ENCODE data around the gene SGPP2.
"Not testable (repeated sequence)": the region's sequence is repeated elsewhere in the genome, so short reads cannot be mapped to it uniquely, and the experiment has no call there.

SGPP2 gene, protein sequence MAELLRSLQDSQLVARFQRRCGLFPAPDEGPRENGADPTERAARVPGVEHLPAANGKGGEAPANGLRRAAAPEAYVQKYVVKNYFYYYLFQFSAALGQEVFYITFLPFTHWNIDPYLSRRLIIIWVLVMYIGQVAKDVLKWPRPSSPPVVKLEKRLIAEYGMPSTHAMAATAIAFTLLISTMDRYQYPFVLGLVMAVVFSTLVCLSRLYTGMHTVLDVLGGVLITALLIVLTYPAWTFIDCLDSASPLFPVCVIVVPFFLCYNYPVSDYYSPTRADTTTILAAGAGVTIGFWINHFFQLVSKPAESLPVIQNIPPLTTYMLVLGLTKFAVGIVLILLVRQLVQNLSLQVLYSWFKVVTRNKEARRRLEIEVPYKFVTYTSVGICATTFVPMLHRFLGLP

DNA sequence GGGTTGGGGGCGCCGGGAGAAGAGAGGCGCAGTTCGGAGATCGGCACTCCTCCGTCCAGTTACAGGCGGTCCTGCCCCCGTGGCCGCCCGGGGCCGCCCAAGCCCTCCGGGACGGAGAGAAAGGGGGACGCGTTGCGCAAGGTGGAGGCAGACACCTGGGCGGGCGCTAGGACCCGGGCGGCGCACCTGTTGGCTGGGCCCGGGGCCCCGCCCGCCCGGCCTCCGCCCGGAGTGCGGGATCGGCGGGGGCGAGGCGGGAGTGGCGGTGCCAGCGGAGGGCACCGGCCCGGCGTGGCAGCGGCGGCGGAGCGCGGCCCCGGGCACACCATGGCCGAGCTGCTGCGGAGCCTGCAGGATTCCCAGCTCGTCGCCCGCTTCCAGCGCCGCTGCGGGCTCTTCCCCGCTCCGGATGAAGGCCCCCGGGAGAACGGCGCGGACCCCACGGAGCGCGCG is at the start of gene SGPP2:
TSS of gene SGPP2 (plus strand) at position 268 of the 453 bp plus-strand sequence. CDS start at position 328, 60 bp downstream.
- FAIRE-seq: no peak

DNA sequence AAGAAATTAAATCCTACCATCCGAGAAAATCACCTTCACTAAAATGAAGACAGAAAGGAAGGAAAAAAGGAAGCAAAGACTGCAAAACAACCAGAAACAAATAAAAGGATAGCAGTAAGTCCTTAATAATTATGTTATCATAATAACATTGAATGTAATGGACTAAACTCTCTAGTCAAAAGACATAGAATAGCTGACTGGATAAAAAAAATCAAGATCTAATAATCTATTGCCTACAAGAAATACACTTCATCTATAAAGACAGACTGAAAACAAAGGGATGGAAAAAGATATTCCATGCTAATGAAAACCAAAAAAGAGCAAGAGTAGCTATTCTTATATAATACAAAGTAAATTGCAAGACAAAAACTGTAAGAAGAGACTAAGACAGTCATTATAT is 48.5 kb upstream of the SGPP2 start:
- FAIRE-seq: no peak

DNA sequence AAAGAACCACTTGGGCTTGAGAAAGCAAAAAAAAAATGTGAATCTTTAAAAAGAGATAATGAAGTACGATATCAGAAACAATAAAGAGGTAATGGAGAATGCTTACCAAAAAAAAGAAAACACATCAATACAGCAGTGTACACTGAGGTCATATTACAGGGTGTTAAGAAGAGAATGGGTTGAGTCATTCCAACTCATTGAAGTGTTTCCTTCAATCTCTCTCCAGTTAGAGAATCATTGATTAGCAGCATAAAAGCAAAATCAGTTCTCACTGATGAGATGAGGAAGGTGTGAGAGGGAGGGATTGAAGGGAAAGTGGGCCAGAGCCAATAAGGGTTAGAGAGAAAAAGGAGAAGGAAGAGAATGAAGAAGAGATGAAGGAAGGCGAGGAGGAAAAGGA is 43.9 kb upstream of the SGPP2 start:
- no peak for FAIRE-seq

DNA sequence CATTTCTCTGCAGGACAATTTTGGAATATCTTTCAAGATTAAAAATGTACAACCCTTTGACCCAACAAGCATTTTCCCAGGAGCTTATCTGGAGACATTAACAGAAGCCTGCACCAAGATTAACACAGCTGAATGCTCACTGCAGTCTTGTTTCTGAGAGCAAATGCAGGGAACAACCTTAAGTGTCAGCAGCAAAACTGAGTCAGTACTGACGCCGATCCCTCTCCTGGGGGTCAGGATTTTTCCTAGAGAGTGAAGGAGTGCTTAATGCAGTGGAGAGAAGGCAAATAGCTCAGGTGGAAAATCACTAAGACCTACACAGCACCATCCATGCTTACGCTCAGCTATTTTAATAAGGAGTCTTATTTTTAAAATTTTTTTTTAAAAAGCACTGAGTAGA is 42.8 kb upstream of the SGPP2 start:
- FAIRE-seq: no peak

DNA sequence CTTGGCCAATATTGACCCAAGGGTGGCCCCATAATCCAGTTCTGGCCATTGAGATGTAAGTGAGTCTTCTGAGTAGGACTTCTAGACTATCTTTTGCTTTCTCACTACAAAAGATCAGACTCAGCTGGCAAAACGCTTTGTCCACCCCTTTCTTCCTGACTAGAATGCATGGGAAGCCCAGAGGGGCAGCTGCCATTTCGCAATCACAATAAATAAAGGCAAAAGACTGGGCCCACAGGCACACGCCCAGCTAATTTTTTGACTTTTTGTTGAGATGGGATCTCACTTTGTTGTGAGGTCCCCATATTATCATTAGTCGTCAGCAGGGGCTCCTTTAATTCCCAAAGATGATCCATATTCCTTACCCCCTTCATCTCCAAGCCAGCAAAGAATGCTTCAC is 41.1 kb upstream of the SGPP2 start:
- no peak for FAIRE-seq

DNA sequence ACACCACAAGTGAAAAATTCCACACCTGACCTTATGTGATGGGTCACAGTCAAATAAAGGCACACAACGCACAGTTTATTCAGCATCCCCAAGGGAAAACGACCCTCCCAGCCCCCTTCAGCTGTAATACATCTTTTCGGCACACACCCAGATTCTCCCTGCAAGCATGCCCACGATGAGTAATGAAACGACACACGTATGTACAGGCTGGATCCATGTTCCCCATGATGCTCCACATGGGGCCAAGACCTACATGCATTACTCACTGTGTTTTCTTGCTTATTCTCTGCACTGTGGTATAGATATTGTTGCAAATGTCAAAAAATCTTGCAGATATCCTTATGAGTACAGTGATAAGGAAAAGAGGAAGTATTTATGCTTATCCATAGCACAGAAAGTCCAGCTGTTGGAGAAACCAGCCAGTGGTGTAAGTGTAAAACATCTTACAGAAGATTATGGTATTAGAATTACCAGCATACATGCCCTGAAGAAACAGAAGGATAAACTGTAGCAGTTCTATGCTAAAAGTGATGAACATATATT is 32.5 kb upstream of the SGPP2 start:
- FAIRE-seq: no peak

DNA sequence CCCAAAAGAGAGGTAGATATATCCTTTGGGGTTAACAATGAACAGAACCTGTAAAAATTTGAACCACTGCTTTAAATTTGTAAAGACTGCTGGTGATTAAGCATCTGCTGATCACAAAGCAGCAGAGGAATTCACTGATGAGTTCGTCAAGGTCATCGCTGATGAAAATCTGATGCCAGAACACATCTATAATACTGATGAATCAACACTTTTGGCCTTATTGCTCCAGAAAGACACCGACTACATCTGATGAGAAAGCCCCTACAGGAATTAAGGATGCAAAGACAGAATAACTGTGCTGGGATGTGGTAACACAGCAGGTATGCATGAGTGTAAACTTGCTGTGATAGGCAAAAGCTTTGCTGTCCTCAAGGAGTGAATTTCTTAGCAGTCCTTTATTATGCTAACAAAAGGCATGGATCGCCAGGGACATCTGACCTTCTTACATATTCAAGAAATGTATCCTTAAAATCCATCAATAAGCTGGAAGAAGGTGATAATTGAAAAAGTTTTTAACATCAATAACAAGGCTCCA is 30.5 kb upstream of the SGPP2 start:
- FAIRE-seq: no peak

DNA sequence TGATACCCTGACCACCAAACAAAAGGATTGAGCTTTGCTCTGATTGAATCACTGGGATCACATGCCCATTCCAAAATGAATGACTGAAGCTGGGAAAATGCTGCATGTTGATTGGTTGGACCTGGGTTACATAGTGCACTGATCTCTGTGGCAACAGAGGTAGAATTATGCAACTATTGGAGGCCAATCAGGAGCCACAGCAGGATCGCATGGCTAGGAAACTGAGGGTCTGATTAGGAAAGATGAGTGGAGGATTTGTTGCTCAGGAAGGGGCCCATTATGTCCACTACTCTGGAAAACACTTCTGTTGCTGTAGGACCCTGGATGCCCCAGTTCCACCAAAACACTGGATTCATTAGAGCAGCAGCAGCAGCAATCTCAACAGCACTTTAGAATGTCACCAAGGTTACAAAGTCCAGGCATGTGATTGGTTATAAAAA is 25.9 kb upstream of the SGPP2 start:
- FAIRE-seq: no peak

DNA sequence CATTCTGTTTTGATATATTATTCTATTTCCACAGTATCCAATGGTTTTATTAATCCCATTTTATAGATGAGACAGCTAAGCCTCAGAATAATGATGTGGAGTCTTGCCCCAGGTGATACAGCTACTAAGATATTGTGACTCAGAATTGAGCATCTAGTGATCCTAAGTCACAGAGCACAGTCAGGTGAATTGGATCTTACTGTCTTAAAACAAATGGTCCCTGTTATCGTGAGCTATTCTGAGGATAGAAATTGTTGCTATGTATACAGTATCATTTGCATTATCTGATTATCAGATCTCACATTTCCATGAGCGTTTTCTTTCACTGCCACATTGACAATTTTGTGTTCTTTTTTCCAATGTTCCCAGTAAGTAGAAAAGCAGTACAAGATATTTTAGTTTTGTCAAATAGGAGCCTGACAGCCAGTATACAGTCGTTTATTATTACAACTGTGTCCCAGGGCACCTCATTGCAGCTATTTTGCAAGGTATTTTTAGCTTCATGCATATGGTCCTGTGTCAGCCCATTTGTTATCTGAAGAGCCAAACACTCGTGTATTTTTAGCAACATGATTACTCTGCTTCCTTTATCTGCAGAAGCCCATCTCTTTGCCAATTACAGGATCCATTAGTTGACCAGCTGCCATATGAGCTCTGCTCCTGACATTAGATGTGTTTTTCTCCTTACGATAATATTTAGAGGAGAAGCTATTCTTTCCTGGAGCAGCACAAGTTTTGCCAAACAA is 25.1 kb upstream of the SGPP2 start:
- FAIRE-seq: no peak

DNA sequence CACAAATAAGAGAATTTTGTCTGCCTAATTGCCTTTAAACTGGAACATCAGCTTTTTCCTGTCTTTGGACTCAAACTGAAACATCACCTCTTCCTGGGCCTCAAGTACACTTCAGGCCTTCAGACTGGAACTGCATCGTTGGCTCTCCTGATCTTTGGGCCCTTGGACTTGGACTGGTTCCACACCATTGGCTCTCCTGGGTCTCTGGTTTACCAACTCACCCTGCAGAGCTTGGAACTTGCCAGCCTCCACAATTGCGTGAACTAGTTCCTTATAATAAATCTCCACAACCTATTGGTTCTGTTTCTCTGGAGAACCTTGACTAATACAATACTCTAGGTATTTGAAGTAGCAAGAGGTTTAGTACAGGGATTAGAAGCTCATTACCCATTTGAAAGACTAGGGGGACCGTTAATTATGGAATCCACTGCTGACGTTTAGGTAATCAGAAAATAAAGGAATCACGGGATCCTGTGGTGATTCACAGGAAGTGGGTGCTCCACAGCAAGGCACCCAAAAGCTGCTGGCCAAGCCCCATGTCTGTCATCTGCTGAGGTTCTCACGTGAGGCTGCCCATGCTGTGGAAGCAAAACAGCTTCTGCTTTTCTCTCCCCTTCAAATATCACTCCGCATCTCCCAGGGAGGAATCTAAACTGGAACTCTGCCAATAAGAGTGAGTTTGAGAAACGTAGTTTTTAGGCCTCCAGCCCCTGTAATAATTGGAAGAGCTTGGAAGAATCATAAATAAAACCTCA is 20.0 kb upstream of the SGPP2 start:
- no peak for FAIRE-seq

DNA sequence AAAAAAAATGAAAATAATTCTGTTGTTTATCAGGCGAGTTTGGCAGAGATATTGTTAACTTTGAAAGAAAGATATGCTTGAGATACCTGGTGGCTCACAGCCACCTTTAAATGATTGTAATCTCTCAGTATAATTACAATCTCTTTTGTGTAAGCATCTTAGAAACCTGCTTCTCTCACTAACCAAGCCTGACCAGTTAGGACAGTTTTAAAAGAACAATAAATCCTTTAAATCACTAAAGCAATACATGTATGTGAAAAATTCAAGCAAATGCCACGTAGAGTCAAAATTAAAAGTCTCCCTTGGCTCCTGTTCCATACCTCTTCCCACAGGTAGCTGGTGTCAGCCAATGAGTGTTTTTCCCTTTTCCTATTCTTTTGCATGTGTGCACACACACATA is 15.7 kb upstream of the SGPP2 start:
- FAIRE-seq: no peak

DNA sequence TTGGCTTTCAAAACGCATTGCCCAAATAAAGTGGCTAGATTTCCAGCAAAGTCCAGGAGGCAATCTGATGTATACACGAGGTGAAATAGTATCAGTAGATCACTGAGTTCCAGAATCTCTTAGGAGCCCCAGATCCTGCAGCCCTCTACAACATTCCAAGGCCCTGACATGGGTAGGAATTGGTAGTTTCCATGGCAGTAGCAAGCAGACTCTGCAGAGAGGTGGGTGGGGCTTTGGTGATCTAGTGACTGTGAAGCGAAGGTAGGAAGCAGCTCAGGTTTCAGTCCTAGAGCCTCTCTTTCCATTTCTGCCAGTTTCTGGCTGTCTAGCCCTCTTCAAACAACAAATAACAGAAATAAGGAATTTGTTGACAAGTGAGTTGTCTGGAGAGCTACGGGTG is 13.8 kb upstream of the SGPP2 start:
- no peak for FAIRE-seq

DNA sequence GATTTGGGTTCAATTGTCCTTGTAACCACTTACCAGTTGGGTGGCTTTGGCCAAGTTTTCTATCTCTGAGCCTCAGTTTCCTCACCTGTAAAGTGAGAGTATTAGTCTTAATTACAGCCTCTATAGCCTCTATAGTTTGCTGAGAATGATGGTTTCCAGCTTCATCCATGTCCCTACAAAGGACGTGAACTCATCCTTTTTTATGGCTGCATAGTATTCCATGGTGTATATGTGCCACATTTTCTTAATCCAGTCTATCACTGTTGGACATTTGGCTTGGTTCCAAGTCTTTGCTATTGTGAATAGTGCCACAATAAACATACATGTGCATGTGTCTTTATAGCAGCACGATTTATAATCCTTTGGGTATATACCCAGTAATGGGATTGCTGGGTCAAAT is 12.0 kb upstream of the SGPP2 start:
- FAIRE-seq: not testable (repeated sequence)

DNA sequence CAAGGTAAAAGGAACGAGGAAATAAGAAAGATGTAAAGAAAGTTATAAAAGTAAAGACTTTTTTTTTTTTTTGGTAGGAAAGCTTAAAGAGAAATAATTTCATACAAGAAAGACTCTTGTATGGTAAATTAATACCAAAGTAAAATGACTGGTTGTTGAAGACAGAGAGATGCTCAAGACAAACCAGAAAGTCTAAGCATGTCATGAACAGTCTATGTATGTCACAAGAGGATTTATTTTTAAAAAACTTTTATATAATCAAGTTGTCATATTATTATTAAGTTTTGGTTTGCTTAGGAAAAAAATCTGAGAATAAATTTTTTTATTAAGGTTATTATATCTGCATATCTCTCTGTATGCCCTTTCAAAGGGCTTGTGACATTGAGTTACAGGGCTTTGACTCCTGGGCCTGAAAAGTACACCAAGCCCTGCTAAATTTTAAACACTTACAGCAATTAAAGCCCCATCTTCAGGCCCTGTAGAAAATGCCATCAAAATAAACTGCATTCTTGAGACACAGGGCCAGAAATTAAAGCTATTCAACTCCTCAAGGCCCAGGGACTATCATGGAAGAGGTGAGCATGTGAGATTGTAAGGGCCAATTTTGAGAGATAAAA is 10.9 kb upstream of the SGPP2 start:
- FAIRE-seq: no peak

DNA sequence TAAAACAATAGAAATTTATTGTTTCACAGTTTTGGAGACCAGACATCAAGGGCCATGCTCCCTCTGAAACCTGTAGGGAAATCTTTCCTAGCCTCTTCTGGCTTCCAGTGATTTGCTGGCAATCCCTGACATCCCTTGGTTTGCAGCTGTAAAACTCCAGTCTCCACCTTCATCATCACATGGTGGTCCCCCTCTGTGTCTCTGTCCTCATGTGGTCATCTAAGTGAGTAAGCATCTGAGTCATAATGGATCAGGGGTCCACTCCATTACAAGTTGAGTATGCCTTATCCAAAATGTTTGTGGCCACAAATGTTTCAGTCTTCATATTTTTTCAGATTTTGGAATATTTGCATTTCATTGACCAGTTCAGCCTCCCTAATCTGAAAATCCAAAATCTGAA is 5.6 kb upstream of the SGPP2 start:
- no peak for FAIRE-seq

DNA sequence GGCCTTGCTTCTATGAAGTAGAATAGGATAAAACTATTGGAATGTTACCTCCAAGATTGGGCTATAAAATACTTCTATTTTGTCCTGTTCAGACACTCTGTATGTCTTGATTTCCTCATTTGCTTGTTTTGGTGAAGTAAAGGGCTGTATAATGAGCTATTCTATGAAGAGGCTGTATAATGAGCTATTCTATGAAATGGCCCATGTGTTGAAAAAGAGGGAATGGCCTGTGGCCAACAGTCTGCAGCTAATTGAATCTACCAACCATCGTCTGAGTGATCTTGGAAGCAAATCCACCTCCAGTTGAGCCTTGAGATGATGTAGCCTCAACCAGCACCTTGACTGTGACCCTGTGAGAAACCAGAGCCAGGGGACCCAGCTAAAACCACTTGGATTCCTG is 3.8 kb upstream of the SGPP2 start:
- FAIRE-seq: no peak

DNA sequence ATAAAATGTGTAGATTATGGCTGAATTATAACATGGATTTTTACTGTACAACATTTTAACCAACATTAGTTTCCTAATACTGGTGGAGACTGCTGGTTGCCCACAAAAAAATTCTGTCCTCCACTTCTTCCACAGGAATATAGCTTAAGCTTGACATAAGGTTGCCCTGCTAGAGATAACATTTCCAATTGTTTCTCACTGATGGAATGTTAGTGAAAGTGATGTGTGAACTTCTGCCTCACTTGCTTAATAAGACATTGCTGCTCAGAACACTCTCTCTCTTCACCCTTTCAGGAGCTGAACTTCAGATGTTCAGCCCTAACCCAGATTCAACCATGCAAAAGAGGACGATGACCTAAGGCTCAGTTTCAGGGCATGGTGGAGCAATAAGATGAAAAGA is 2.7 kb upstream of the SGPP2 start:
- no peak for FAIRE-seq

DNA sequence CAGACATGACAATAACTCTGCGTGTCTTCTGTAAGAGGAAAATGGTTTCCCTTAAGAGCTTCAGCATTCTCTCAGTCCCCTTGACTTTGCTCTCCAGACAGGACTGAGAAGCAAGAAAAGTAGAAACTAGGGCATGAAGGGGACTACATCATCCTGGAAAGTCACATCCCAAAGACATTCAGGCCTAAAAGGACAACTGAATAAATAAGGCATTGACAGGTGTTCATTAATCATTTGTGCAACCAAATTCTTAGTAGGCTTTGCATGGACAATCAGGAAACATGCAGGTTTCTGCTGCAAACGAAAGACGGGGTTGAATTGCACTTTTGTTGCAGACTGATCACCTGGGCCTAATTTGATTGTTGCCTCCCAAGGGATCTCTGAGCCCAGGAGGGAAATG is 1.2 kb upstream of the SGPP2 start:
- no peak for FAIRE-seq

DNA sequence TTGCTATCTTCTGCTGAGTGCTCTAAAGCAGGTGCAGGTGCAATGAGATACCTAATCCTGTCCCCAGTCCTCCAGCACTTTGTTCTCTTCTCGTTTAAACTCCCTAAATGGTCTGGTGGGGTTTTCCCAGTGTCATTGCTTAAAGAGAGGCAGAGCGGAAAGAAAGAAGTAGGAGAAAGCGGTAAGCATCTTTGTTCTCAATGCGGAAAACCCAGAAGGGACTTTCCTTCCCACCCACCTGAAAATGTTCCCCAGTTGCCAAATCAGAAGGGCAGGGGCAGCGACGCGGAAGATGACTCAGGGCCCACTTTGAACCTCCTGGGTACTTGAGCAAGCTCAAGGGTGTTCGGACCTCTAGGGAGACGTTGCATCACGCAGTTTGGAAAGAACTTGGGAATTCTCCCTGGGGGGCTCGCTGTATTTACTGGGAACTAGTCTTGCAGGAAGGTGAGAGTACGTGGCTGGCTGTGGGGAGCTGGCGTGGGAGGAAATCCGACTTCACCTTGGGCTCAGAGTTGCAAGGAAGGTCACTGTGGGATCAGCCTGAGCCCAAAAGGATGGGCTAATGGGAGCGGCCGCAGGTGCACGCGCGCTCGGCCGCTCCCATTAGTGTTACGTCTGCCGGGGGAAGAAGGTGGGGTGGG is 589 bp upstream of the SGPP2 start:
- FAIRE-seq: no peak

DNA sequence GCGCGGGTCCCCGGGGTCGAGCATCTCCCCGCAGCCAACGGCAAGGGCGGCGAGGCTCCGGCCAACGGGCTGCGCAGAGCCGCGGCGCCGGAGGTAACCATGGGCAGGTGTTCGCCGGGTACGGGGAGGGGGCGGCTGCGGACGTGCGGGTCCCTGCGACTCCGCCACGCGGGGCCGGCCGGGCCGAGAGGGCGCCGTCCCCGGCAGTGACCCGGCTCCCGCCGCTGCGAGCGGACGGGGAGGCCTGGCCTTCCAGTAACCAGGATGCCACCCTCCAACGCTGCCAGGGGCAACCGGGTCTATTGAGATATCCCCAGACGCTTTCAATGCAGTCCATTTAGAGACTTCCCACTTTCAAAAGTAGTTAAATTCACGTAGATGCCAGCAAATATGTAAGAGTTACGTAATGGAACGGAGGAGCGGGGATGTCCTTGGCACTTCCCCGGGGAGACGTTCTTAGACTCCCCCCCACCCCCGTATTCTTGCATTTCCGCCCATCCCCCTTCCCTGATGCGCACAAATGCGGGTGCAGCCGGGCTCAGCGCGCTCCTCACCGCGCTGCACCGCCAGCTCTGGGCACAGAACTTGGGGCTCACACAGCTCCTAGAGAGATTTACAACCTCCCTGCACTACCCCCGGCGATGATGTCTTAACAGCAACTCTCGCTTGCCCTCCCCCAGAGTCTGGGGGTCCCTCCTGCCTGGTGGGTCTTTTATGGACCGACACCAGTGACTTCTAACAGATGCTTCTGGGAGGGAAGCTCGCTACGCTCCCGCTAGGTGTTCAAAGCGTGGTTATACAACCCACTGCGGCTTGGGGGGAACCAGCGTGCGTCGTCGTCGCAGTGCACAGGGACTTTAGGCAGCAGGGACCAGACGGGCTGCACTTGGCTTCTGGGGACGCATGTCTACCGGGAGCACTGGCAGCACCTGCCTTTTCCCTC is 657 bp downstream of the SGPP2 start:
- no peak for FAIRE-seq

Measured in TTC549 (cell line).